Naive thymus-derived CD4-positive, alpha-beta T cell (primary cell): Measurements from ENCODE around the gene DNAH11. TPM values are rescaled to one million over a fixed set of nuclear protein-coding genes. Genes with fewer than 3 reads are reported as not detected.

Experiments used
- ATAC-seq: fragments of 150-1000 bp; cut with Tn5 transposase; 2 replicates; pipeline ENCODE4 v1.10.0; 2021; ENCODE audit warnings: mild to moderate bottlenecking, moderate library complexity
- CTCF ChIA-PET: fragments of 350-600 bp; sonication (Branson Sonifier 250); formaldehyde crosslinking; loops from one replicate; lab custom pipeline; 2021; ENCODE audit warnings: antibody characterized with exemption; lab: Charles Lee
- POLR2A ChIA-PET: fragments of 350-600 bp; sonication (Branson Sonifier 250); formaldehyde crosslinking; loops from one replicate; lab custom pipeline; 2021; ENCODE audit warnings: antibody characterized with exemption, inconsistent platforms; lab: Charles Lee
- DNase-seq, 9 donors: peaks; one replicate each; pipeline versions ENCODE4 v3.0.0 to v3.0.0-alpha.2; 2020 to 2022; ENCODE audit warnings: mixed read lengths in 1 of 9
- H3K27ac ChIP-seq: one replicate; pipeline ENCODE4 v1.7.0; 2013; ENCODE audit warnings: mild to moderate bottlenecking, low read depth, low read length, moderate library complexity
- H3K27me3 ChIP-seq, 2 donors: one replicate each; pipeline ENCODE4 v1.7.0; 2013; ENCODE audit warnings: low read length in 2 of 2, mild to moderate bottlenecking in 2 of 2, moderate library complexity in 2 of 2; ENCODE audit not compliant: control insufficient read depth in 2 of 2, insufficient read depth in 2 of 2
- H3K36me3 ChIP-seq, 3 experiments: 1 replicate in 2 of 3; 2 replicates in 1 of 3; pipeline ENCODE4 v1.7.0; 2013; ENCODE audit warnings: low read length in 3 of 3, mild to moderate bottlenecking in 3 of 3, moderate library complexity in 1 of 3; ENCODE audit not compliant: insufficient read depth in 3 of 3, control insufficient read depth in 2 of 3
- H3K4me1 ChIP-seq, 2 donors: one replicate each; pipeline ENCODE4 v1.7.0; 2013; ENCODE audit warnings: low read length in 2 of 2, mild to moderate bottlenecking in 2 of 2, moderate library complexity in 1 of 2; ENCODE audit not compliant: control insufficient read depth in 2 of 2, insufficient read depth in 2 of 2
- H3K4me3 ChIP-seq: 2 replicates; pipeline ENCODE4 v1.7.0; 2013; ENCODE audit warnings: mild to moderate bottlenecking, low read length
- H3K9me3 ChIP-seq, 3 experiments: 1 replicate in 2 of 3; 2 replicates in 1 of 3; pipeline ENCODE4 v1.7.0; 2013; ENCODE audit warnings: low read length in 3 of 3; ENCODE audit not compliant: control insufficient read depth in 2 of 3
- H3K27ac Mint-ChIP-seq, 9 donors: one replicate each; pipeline ENCODE4 v1.8.0; 2020 to 2022; ENCODE audit warnings: mixed read lengths in 9 of 9, mild to moderate bottlenecking in 8 of 9, moderate library complexity in 5 of 9, inconsistent platforms in 2 of 9
- H3K27me3 Mint-ChIP-seq, 5 donors: one replicate each; pipeline ENCODE4 v1.8.0; 2021 to 2022; ENCODE audit warnings: mixed read lengths in 5 of 5, mild to moderate bottlenecking in 1 of 5
- H3K36me3 Mint-ChIP-seq, 5 donors: one replicate each; pipeline ENCODE4 v1.8.0; 2020 to 2022; ENCODE audit warnings: mixed read lengths in 5 of 5, mild to moderate bottlenecking in 3 of 5, inconsistent platforms in 1 of 5
- H3K4me1 Mint-ChIP-seq, 7 donors: one replicate each; pipeline ENCODE4 v1.8.0; 2020 to 2022; ENCODE audit warnings: mixed read lengths in 7 of 7, mild to moderate bottlenecking in 3 of 7, inconsistent platforms in 1 of 7
- H3K4me3 Mint-ChIP-seq, 10 donors: one replicate each; pipeline ENCODE4 v1.8.0; 2020 to 2022; ENCODE audit warnings: mild to moderate bottlenecking in 10 of 10, mixed read lengths in 10 of 10, moderate library complexity in 6 of 10, inconsistent platforms in 2 of 10
- H3K9me3 Mint-ChIP-seq, 11 donors: one replicate each; pipeline ENCODE4 v1.8.0; 2020 to 2022; ENCODE audit warnings: mixed read lengths in 11 of 11, mild to moderate bottlenecking in 4 of 11, inconsistent platforms in 1 of 11, moderate library complexity in 1 of 11
- intact Hi-C, 2 donors: fragments of 100-400 bp; cut with micrococcal nuclease; formaldehyde crosslinking; loops; one replicate each; pipeline ENCODE4 v1.15.1; 2023
- polyA plus RNA-seq, 2 donors: library from polyadenylated mRNA; unstranded; fragments of 300-500 nt; fragmentation: Illumina TruSeq; gene quantifications; one replicate each; pipeline ENCODE4 v1.2.3, GENCODE V29; 2021
- total RNA-seq, 6 experiments: library from RNA in 5 of 6; stranded (reverse) in 5 of 6; gene quantifications; 1 replicate in 5 of 6; 2 replicates in 1 of 6; pipeline ENCODE4 v1.2.3 and lab custom pipeline; 2021 to 2026

Gene DNAH11
- total and polyA plus RNA-seq, 7 experiments from 2014 or later: 0.02 to 8.1 (median 0.22) TPM; not detected in 1

DNA sequence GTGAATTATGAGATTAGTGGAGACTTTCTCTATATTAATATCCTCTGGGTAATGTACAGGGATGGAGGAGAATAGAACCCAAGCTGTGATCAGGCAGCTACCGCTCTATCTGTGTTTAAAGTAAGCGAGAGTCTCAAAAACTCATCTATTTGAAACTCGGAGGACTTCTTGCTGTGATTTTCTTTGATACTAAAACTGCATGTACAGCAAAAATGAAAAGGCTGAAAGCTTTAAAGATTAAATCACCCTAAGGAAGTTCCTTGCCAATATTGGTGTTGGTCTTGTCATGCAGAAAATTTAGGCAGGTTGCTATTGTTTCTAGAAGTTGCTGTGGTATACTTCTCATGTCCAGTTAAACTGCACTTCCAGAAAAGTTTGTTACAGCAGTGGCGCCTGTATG lies 110.8 kb downstream of the DNAH11 start:
- Mint-ChIP-seq H3K4me1 (no peaks in the 10 kb centered on the region), H3K4me3 (no peak overlapping the region), H3K27ac (no peak overlapping the region), H3K36me3 (no peaks in the 10 kb centered on the region), H3K27me3 (peaks cover 0 to 9% (median 0%) of the 10 kb centered on the region in 5 donors), H3K9me3 (no peaks in the 10 kb centered on the region)
- Histone ChIP-seq H3K9me3 (no peaks in the 10 kb centered on the region), H3K36me3 (no peaks in the 10 kb centered on the region), H3K27ac (no peak overlapping the region), H3K4me1 (no peaks in the 10 kb centered on the region), H3K4me3 (no peak overlapping the region), H3K27me3 (no peaks in the 10 kb centered on the region)
- DNase-seq: no peak
- intact Hi-C loops: no loop called here
- no peak for ATAC-seq
- POLR2A ChIA-PET: no interaction called here
- CTCF ChIA-PET: no interaction called here

GRCh38 chr7:21656081-21656480 lies 113.2 kb downstream of the DNAH11 start:
- no peak overlapping the region for H3K27ac ChIP-seq
- Mint-ChIP-seq H3K9me3 (peaks cover 0 to 5% (median 2%) of the 10 kb centered on the region in 11 donors), H3K4me1 (no peaks in the 10 kb centered on the region), H3K27ac (no peak overlapping the region), H3K4me3 (no peak overlapping the region), H3K36me3 (no peaks in the 10 kb centered on the region), H3K27me3 (peaks cover 0 to 6% (median 3%) of the 10 kb centered on the region in 5 donors)
- POLR2A ChIA-PET: no interaction called here
- no peaks in the 10 kb centered on the region for H3K4me1 ChIP-seq
- DNase-seq: no peak
- CTCF ChIA-PET: no interaction called here
- no peak for ATAC-seq
- H3K36me3 ChIP-seq: no peaks in the 10 kb centered on the region
- no peak overlapping the region for H3K4me3 ChIP-seq
- intact Hi-C loops: no loop called here
- H3K27me3 ChIP-seq: no peaks in the 10 kb centered on the region
- no peaks in the 10 kb centered on the region for H3K9me3 ChIP-seq

DNA sequence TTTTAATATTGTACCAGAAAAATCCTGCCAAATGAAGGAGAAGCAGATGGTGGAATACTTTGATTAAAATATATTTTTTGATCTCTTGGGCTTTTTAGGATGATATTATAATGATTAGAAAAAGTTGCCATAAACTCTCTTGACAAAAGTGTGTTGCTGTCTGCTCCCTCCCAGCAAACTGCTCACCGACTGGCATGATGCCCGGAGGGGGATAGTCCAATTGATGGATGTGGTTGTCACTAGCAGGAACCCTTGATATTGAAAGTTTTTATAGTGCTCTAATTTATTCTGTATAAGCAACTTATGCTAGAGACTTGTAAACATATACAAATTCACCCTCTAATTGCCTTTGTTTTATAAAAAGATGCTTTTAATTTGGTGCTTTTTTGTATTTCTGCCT lies 114.0 kb downstream of the DNAH11 start:
- H3K4me1 Mint-ChIP-seq: no peaks in the 10 kb centered on the region
- CTCF ChIA-PET: no interaction called here
- intact Hi-C loops: no loop called here
- no peak for DNase-seq
- Histone ChIP-seq H3K27ac (no peak overlapping the region), H3K4me1 (no peaks in the 10 kb centered on the region), H3K9me3 (no peaks in the 10 kb centered on the region), H3K27me3 (no peaks in the 10 kb centered on the region), H3K4me3 (no peak overlapping the region), H3K36me3 (no peaks in the 10 kb centered on the region)
- H3K9me3 Mint-ChIP-seq: peaks cover 0 to 12% (median 4%) of the 10 kb centered on the region in 11 donors
- no peaks in the 10 kb centered on the region for H3K36me3 Mint-ChIP-seq
- H3K27ac Mint-ChIP-seq: no peak overlapping the region
- POLR2A ChIA-PET: no interaction called here
- no peak for ATAC-seq
- peaks cover 0 to 6% (median 3%) of the 10 kb centered on the region in 5 donors for H3K27me3 Mint-ChIP-seq
- H3K4me3 Mint-ChIP-seq: no peak overlapping the region

DNA sequence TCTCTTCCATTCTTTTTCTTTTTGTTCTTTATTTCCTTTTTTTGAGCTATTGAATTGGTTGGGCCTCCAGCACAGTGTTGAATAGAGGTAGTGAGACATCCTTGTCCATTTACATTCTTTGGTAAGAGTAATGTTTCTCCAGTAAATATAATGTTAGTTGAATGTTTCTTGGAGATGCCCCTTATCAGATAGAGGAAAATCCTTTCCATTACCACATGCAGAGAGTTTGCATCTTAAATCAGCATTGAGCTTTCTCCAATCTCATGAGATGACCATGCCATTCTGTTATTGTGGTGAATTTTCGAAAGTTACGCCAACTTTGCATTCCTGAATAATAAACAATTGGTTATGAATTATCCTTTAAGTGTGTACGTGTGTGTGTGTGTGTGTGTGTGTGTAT lies 127.7 kb downstream of the DNAH11 start:
- intact Hi-C loops: no loop called here
- H3K36me3 Mint-ChIP-seq: no peaks in the 10 kb centered on the region
- no peaks in the 10 kb centered on the region for H3K9me3 Mint-ChIP-seq
- DNase-seq (no peak), ATAC-seq (no peak)
- no peak overlapping the region for H3K4me3 Mint-ChIP-seq
- H3K4me1 Mint-ChIP-seq: peaks cover 0 to 5% (median 0%) of the 10 kb centered on the region in 7 donors
- H3K27ac Mint-ChIP-seq: no peak overlapping the region
- Histone ChIP-seq H3K4me1 (no peaks in the 10 kb centered on the region), H3K4me3 (no peak overlapping the region), H3K36me3 (no peaks in the 10 kb centered on the region), H3K9me3 (no peaks in the 10 kb centered on the region), H3K27ac (no peak overlapping the region), H3K27me3 (no peaks in the 10 kb centered on the region)
- POLR2A ChIA-PET: no interaction called here
- CTCF ChIA-PET: interaction anchor here (0.7 kb wide), 1 partner anchor 275 kb away, joined by 3 read pairs; no protein-coding TSS in a partner anchor
- peaks cover 0 to 5% (median 0%) of the 10 kb centered on the region in 5 donors for H3K27me3 Mint-ChIP-seq

GRCh38 chr7:21671859-21672258 lies 129.0 kb downstream of the DNAH11 start:
- ATAC-seq (no peak), DNase-seq (no peak)
- Mint-ChIP-seq H3K4me3 (no peak overlapping the region), H3K27me3 (peaks cover 0 to 5% (median 0%) of the 10 kb centered on the region in 5 donors), H3K9me3 (no peaks in the 10 kb centered on the region), H3K4me1 (peaks cover 0 to 5% (median 0%) of the 10 kb centered on the region in 7 donors), H3K27ac (no peak overlapping the region), H3K36me3 (no peaks in the 10 kb centered on the region)
- no peak overlapping the region for H3K4me3 ChIP-seq
- intact Hi-C loops: no loop called here
- POLR2A ChIA-PET: no interaction called here
- no peaks in the 10 kb centered on the region for H3K27me3 ChIP-seq
- no peaks in the 10 kb centered on the region for H3K9me3 ChIP-seq
- CTCF ChIA-PET: no interaction called here
- no peaks in the 10 kb centered on the region for H3K4me1 ChIP-seq
- H3K36me3 ChIP-seq: no peaks in the 10 kb centered on the region
- no peak overlapping the region for H3K27ac ChIP-seq

DNA sequence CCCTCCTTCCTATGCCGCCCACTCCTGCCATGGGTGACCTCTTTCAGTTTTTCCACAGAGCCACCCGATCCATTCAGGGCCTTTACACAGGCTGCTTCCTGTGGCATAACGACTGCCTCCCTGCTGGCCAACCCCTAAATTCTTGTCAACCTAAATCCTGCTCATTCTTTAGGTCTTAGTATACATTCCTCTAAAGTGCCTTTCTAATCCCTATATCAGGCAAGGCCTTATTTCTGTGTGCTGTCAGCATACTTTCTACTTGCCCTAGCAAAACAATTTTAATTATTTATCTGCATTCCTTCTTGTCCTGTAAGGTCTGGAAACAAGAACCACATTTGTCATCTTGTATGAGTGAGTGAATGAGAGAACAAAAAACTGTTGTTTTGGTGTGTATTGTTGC lies 132.4 kb downstream of the DNAH11 start:
- intact Hi-C loops: no loop called here
- CTCF ChIA-PET: no interaction called here
- Mint-ChIP-seq H3K9me3 (peaks cover 0 to 4% (median 0%) of the 10 kb centered on the region in 11 donors), H3K27ac (no peak overlapping the region), H3K4me1 (peaks cover 0 to 5% (median 0%) of the 10 kb centered on the region in 7 donors), H3K36me3 (no peaks in the 10 kb centered on the region), H3K27me3 (peaks cover 0 to 4% (median 0%) of the 10 kb centered on the region in 5 donors), H3K4me3 (no peak overlapping the region)
- Histone ChIP-seq H3K9me3 (no peaks in the 10 kb centered on the region), H3K36me3 (no peaks in the 10 kb centered on the region), H3K27ac (no peak overlapping the region), H3K27me3 (no peaks in the 10 kb centered on the region), H3K4me3 (no peak overlapping the region), H3K4me1 (no peaks in the 10 kb centered on the region)
- POLR2A ChIA-PET: no interaction called here
- DNase-seq (no peak), ATAC-seq (no peak)

- Histone ChIP-seq H3K4me1 (no peaks in the 10 kb centered on the region), H3K27ac (no peak overlapping the region), H3K4me3 (no peak overlapping the region), H3K9me3 (no peaks in the 10 kb centered on the region), H3K27me3 (no peaks in the 10 kb centered on the region), H3K36me3 (no peaks in the 10 kb centered on the region)
- DNase-seq (no peak), ATAC-seq (no peak)
- intact Hi-C loops: no loop called here
- CTCF ChIA-PET: no interaction called here
- Mint-ChIP-seq H3K27ac (no peak overlapping the region), H3K9me3 (peaks cover 0 to 3% (median 0%) of the 10 kb centered on the region in 11 donors), H3K36me3 (no peaks in the 10 kb centered on the region), H3K4me3 (no peak overlapping the region), H3K27me3 (peaks cover 0 to 3% (median 0%) of the 10 kb centered on the region in 5 donors), H3K4me1 (no peaks in the 10 kb centered on the region)
- POLR2A ChIA-PET: no interaction called here
These were observed 147.9 kb downstream of the DNAH11 start for GRCh38 chr7:21690705-21691104.
